H9 (cell line): ENCODE measurements around the gene MCAM. TPM values are rescaled to one million over a fixed set of nuclear protein-coding genes. Genes with fewer than 3 reads are reported as not detected.

Experiments
- DNase-seq: peaks from one replicate; pipeline ENCODE4 v3.0.0-alpha.2; 2017
- H2AFZ ChIP-seq: one replicate; pipeline ENCODE4 v1.6.1; 2013; ENCODE audit warnings: mild to moderate bottlenecking, low read length, control low read depth, moderate library complexity
- H2AK5ac ChIP-seq: 2 replicates; pipeline ENCODE4 v1.6.1; 2013; ENCODE audit warnings: low read length, control low read depth, mixed read lengths; ENCODE audit not compliant: insufficient read length
- H2BK120ac ChIP-seq: one replicate; pipeline ENCODE4 v1.6.1; 2013; ENCODE audit warnings: low read depth, mild to moderate bottlenecking, low read length, control low read depth, inconsistent platforms; ENCODE audit not compliant: poor library complexity, severe bottlenecking
- H2BK12ac ChIP-seq: 2 replicates; pipeline ENCODE4 v1.6.1; 2013; ENCODE audit warnings: low read length, control low read depth, mixed read lengths, low read depth; ENCODE audit not compliant: insufficient read length
- H2BK15ac ChIP-seq: 2 replicates; pipeline ENCODE4 v1.6.1; 2013; ENCODE audit warnings: low read depth, low read length, control low read depth
- H2BK20ac ChIP-seq: one replicate; pipeline ENCODE4 v1.6.1; 2013; ENCODE audit warnings: low read depth, mild to moderate bottlenecking, low read length, control low read depth, inconsistent platforms; ENCODE audit not compliant: poor library complexity, severe bottlenecking
- H2BK5ac ChIP-seq: 2 replicates; pipeline ENCODE4 v1.6.1; 2013; ENCODE audit warnings: low read length, control low read depth, mixed read lengths; ENCODE audit not compliant: insufficient read length
- H3K14ac ChIP-seq: 2 replicates; pipeline ENCODE4 v1.6.1; 2013; ENCODE audit warnings: low read length, control low read depth; ENCODE audit not compliant: insufficient read depth
- H3K18ac ChIP-seq: 2 replicates; pipeline ENCODE4 v1.6.1; 2013; ENCODE audit warnings: low read depth, mild to moderate bottlenecking, mixed read lengths, low read length, control low read depth; ENCODE audit not compliant: insufficient read length
- H3K23ac ChIP-seq: 2 replicates; pipeline ENCODE4 v1.6.1; 2013; ENCODE audit warnings: low read length, control low read depth, mixed read lengths, low read depth; ENCODE audit not compliant: insufficient read length
- H3K23me2 ChIP-seq: 2 replicates; pipeline ENCODE4 v1.6.1; 2013; ENCODE audit warnings: low read depth, mild to moderate bottlenecking, mixed read lengths, low read length, control low read depth; ENCODE audit not compliant: insufficient read length, poor library complexity, severe bottlenecking
- H3K27ac ChIP-seq: 2 replicates; pipeline ENCODE4 v1.5.1; 2013; ENCODE audit warnings: low read length, control low read depth, mixed read lengths, low read depth; ENCODE audit not compliant: insufficient read length
- H3K27me3 ChIP-seq: 2 replicates; pipeline ENCODE4 v1.6.1; 2013; ENCODE audit warnings: low read length, control low read depth, inconsistent platforms; ENCODE audit not compliant: insufficient read depth
- H3K4ac ChIP-seq: 2 replicates; pipeline ENCODE4 v1.6.1; 2013; ENCODE audit warnings: low read depth, mild to moderate bottlenecking, control low read depth, inconsistent platforms, low read length, moderate library complexity
- H3K4me1 ChIP-seq: 2 replicates; pipeline ENCODE4 v1.6.1; 2013; ENCODE audit warnings: low read length, control low read depth, inconsistent platforms; ENCODE audit not compliant: insufficient read depth
- H3K4me2 ChIP-seq: 2 replicates; pipeline ENCODE4 v1.6.1; 2013; ENCODE audit warnings: low read length, control low read depth, mixed read lengths; ENCODE audit not compliant: insufficient read length, insufficient read depth
- H3K56ac ChIP-seq: 2 replicates; pipeline ENCODE4 v1.6.1; 2013; ENCODE audit warnings: low read depth, mild to moderate bottlenecking, mixed read lengths, low read length, control low read depth; ENCODE audit not compliant: insufficient read length
- H3K79me1 ChIP-seq: 2 replicates; pipeline ENCODE4 v1.6.1; 2013; ENCODE audit warnings: low read depth, mild to moderate bottlenecking, moderate library complexity, low read length, control low read depth, inconsistent platforms; ENCODE audit not compliant: insufficient read depth, poor library complexity, severe bottlenecking
- H3K79me2 ChIP-seq: 2 replicates; pipeline ENCODE4 v1.6.1; 2013; ENCODE audit warnings: low read length, control low read depth, inconsistent platforms; ENCODE audit not compliant: insufficient read depth
- H3K9ac ChIP-seq: 2 replicates; pipeline ENCODE4 v1.6.1; 2013; ENCODE audit warnings: low read length, control low read depth, mixed read lengths; ENCODE audit not compliant: insufficient read length; ENCODE audit errors: extremely low read depth
- H3K9me3 ChIP-seq: one replicate; pipeline ENCODE4 v1.6.1; 2013; ENCODE audit warnings: low read depth, low read length, inconsistent platforms; ENCODE audit not compliant: control insufficient read depth
- H3T11ph ChIP-seq: one replicate; pipeline ENCODE4 v1.6.1; 2013; ENCODE audit warnings: mild to moderate bottlenecking, low read length, control low read depth, inconsistent platforms
- H4K20me1 ChIP-seq: one replicate; pipeline ENCODE4 v1.6.1; 2013; ENCODE audit not compliant: control insufficient read depth, insufficient read length, insufficient read depth
- H4K5ac ChIP-seq: 2 replicates; pipeline ENCODE4 v1.6.1; 2013; ENCODE audit warnings: low read depth, mild to moderate bottlenecking, mixed read lengths, low read length, control low read depth; ENCODE audit not compliant: insufficient read length
- H4K8ac ChIP-seq: replicated peaks from 2 replicates; pipeline ENCODE4 v1.6.1; 2013; ENCODE audit warnings: low read length, control low read depth, mixed read lengths, low read depth; ENCODE audit not compliant: insufficient read length
- H4K91ac ChIP-seq: 2 replicates; pipeline ENCODE4 v1.6.1; 2013; ENCODE audit warnings: low read depth, mild to moderate bottlenecking, moderate library complexity, mixed read lengths, low read length, control low read depth; ENCODE audit not compliant: insufficient read length
- H3K27ac Mint-ChIP-seq, 3 experiments: 2 replicates in 2 of 3; 3 replicates in 1 of 3; pipeline ENCODE4 v1.8.0; 2020 to 2021; ENCODE audit warnings: mixed read lengths in 3 of 3, mild to moderate bottlenecking in 1 of 3, moderate library complexity in 1 of 3
- H3K27me3 Mint-ChIP-seq: 2 replicates; pipeline ENCODE4 v1.8.0; 2021; ENCODE audit warnings: low read depth, mild to moderate bottlenecking, moderate library complexity, mixed read lengths
- H3K36me3 Mint-ChIP-seq, 3 experiments: 2 replicates in 2 of 3; 3 replicates in 1 of 3; pipeline ENCODE4 v1.8.0; 2020 to 2021; ENCODE audit warnings: low read depth in 3 of 3, mixed read lengths in 3 of 3; ENCODE audit not compliant: insufficient read depth in 1 of 3
- H3K4me1 Mint-ChIP-seq, 2 experiments: 2 replicates each; pipeline ENCODE4 v1.8.0; 2020; ENCODE audit warnings: mixed read lengths in 2 of 2
- H3K4me3 Mint-ChIP-seq, 2 experiments: 2 replicates in 1 of 2; 3 replicates in 1 of 2; pipeline ENCODE4 v1.8.0; 2020 to 2021; ENCODE audit warnings: mild to moderate bottlenecking in 2 of 2, mixed read lengths in 2 of 2, moderate library complexity in 1 of 2
- H3K9me3 Mint-ChIP-seq, 2 experiments: 2 replicates in 1 of 2; 3 replicates in 1 of 2; pipeline ENCODE4 v1.8.0; 2020; ENCODE audit warnings: mild to moderate bottlenecking in 2 of 2, mixed read lengths in 2 of 2, moderate library complexity in 1 of 2
- CTCF ChIP-seq: fragments of 200-600 bp; sonication (generic); conservative IDR thresholded peaks from 3 replicates; pipeline ENCODE4 v1.8.0; 2021; ENCODE audit warnings: antibody characterized with exemption, mild to moderate bottlenecking
- WGBS: extraction: QIAGEN DNeasy Blood & Tissue Kit; methylation state at CpG from one replicate; pipeline ENCODE4 v1.1.7; 2013; ENCODE audit warnings: missing lambda C conversion rate, low lambda C conversion rate, mixed read lengths; ENCODE audit not compliant: insufficient read length; ENCODE audit errors: extremely low coverage; 5-methylcytosine and 5-hydroxymethylcytosine counted together
- total RNA-seq: library from RNA; stranded (reverse); gene quantifications from 2 replicates; pipeline ENCODE4 v1.2.1, GENCODE V29; 2021

MCAM gene
- total RNA-seq, 1 experiment from 2014 or later: 21.5 TPM

- no peak overlapping the region for H3K27ac Mint-ChIP-seq
- peak; percentile 64 for TF ChIP-seq CTCF
Measured at GRCh38 chr11:119284344-119285157, 32.4 kb downstream of the MCAM start.

More at GRCh38 chr11:119284344-119285157, 32.4 kb downstream of the MCAM start:
- Histone ChIP-seq H4K91ac (no peak overlapping the region), H3K23ac (no peak overlapping the region), H2BK120ac (no peak overlapping the region), H2BK15ac (no peak overlapping the region), H2BK5ac (no peak overlapping the region), H2BK20ac (no peak overlapping the region), H3K9me3 (no peaks in the 10 kb centered on the region), H3K14ac (no peak overlapping the region), H3K4me1 (no peaks in the 10 kb centered on the region), H4K5ac (no peak overlapping the region), H2AFZ (no peak overlapping the region), H3K9ac (no peak overlapping the region), H3K4ac (no peak overlapping the region), H3K4me2 (no peak overlapping the region), H3K27me3 (no peaks in the 10 kb centered on the region), H4K8ac (no peak overlapping the region), H3T11ph (no peak overlapping the region), H2AK5ac (no peak overlapping the region), H3K79me1 (no peaks in the 10 kb centered on the region), H3K79me2 (no peaks in the 10 kb centered on the region), H3K18ac (no peak overlapping the region), H3K27ac (no peak overlapping the region), H3K56ac (no peak overlapping the region), H3K23me2 (no peaks in the 10 kb centered on the region), H4K20me1 (no peaks in the 10 kb centered on the region), H2BK12ac (no peak overlapping the region)
- no peak overlapping the region for H3K4me3 Mint-ChIP-seq
- H3K4me1 Mint-ChIP-seq: no peaks in the 10 kb centered on the region
- peaks cover 34 to 59% (median 56%) of the 10 kb centered on the region in 3 experiments; a peak in 6 of 7 replicates for H3K36me3 Mint-ChIP-seq
- no peaks in the 10 kb centered on the region; a peak in 1 of 5 replicates for H3K9me3 Mint-ChIP-seq
- no CpG with 5 or more reads among the region's 9 CpGs for WGBS
- DNase-seq: no peak
- no peaks in the 10 kb centered on the region for H3K27me3 Mint-ChIP-seq
